HepG2 (cell line): ENCODE measurements around the gene TRAK1.

ENCODE experiments used
- KDM5A ChIP-seq: fragments of 200-600 bp; sonication (generic); IDR thresholded peaks from 2 replicates; pipeline ENCODE4 v1.7.0; 2018; ENCODE audit warnings: antibody characterized with exemption, mild to moderate bottlenecking, low read length, borderline replicate concordance
- YY1 ChIP-seq: IDR thresholded peaks from 2 replicates; pipeline ENCODE4 v1.6.1; 2011; ENCODE audit warnings: low read length, low read depth, moderate library complexity, mild to moderate bottlenecking; ENCODE audit not compliant: insufficient read depth, insufficient replicate concordance

DNA sequence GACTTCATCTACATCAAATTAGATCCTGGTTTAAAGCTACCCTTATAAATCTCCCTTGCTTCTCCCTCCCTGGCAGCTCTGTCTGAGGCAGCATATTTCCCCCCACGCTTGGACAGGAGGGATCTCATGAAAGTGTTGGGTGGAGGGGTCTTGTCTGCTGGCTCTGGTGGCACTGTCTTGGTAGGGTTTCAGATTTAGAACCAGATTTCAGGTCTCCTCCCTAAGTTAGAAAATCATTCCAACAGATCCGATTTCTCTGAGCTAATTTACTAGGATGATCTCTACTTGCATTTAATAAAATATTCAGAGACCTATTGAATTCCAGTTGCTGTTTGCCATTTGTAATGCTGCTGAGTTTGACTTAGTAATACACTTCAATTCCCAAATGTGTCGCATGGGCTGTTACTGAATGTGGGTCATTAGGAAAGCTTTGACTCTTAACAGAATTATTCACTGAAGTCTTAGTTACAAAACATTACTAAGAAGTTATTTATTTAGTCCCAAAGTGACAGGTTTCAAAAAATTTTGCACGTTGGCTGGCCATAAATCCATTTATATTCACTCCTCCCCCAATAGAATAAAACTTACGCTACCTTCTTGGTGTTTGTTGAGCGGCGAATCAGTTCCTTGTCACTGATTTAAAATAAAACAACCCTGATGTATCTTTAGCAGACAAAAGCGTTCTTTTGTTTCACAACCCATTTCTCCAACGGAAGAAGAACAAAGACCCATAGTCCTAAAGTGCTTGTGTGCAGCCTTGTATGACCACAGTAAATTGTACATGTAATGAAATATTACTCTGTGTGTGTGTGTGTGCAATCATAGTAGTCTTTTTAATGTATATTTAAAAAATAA, 84.5 kb downstream of the TRAK1 start:
- TF ChIP-seq KDM5A, result no peak
- TF ChIP-seq YY1, result no peak
